Heart right ventricle (tissue), 16 donors: ENCODE results near the gene NME2. TPM values are rescaled to one million over a fixed set of nuclear protein-coding genes. Genes with fewer than 3 reads are reported as not detected.

Source experiments
- ATAC-seq, 8 donors: fragments of 200-7000 bp; cut with Tn5 transposase; one replicate each; pipeline ENCODE4 v1.9.1; 2020; ENCODE audit warnings: mild to moderate bottlenecking in 8 of 8, moderate library complexity in 8 of 8, moderate number of reproducible peaks in 1 of 8
- DNase-seq, 2 donors: peaks; one replicate each; pipeline ENCODE4 v3.0.0-alpha.2; 2020
- H3K27ac ChIP-seq, 10 donors: fragments of 200-600 bp; sonication (generic) in 2 of 10; one replicate each; pipeline versions ENCODE4 v1.5.0 to v1.8.0; 2020 to 2022; ENCODE audit warnings: mild to moderate bottlenecking in 3 of 10
- H3K27me3 ChIP-seq, 7 donors: fragments of 200-600 bp; one replicate each; pipeline ENCODE4 v1.8.0; 2021 to 2022; ENCODE audit warnings: mild to moderate bottlenecking in 2 of 7
- H3K36me3 ChIP-seq, 9 donors: fragments of 200-600 bp; sonication (generic) in 1 of 9; one replicate each; pipeline versions ENCODE4 v1.5.0 to v1.8.0; 2020 to 2022; ENCODE audit warnings: mild to moderate bottlenecking in 2 of 9
- H3K4me1 ChIP-seq, 9 donors: fragments of 200-600 bp; sonication (generic) in 1 of 9; one replicate each; pipeline versions ENCODE4 v1.5.0 to v1.8.0; 2020 to 2022; ENCODE audit warnings: mild to moderate bottlenecking in 4 of 9
- H3K4me3 ChIP-seq, 10 donors: fragments of 200-600 bp; sonication (generic) in 2 of 10; one replicate each; pipeline versions ENCODE4 v1.5.0 to v1.8.0; 2020 to 2022; ENCODE audit warnings: mild to moderate bottlenecking in 7 of 10, moderate library complexity in 2 of 10
- H3K9me3 ChIP-seq, 11 donors: fragments of 200-600 bp in 10 of 11; sonication (generic) in 2 of 11; one replicate each; pipeline versions ENCODE4 v1.5.0 to v1.8.0; 2013 to 2022; ENCODE audit warnings: mild to moderate bottlenecking in 2 of 11, control low read depth in 1 of 11, moderate library complexity in 1 of 11
- WGBS, 2 donors: extraction: QIAGEN DNeasy Blood & Tissue Kit; methylation state at CpG; one replicate each; pipeline ENCODE4 v1.1.7; 2013; ENCODE audit warnings: inconsistent platforms in 1 of 2; 5-methylcytosine and 5-hydroxymethylcytosine counted together
- intact Hi-C, 10 donors: fragments of 100-400 bp; cut with DNase I; formaldehyde crosslinking; loops; one replicate each; pipeline versions ENCODE4 v1.11.1 to v1.14.2; 2022
- polyA plus RNA-seq, 2 donors: library from polyadenylated mRNA; stranded (reverse); fragments of 200-250 nt; gene quantifications; one replicate each; pipeline ENCODE4 v1.2.3, GENCODE V29; 2013
- total RNA-seq, 10 donors: library from RNA; stranded (reverse); fragmentation: NEBNext Ultra II Directional in 3 of 10; extraction: Animal tissue kit (Norgen Biotek cat#: 25700) in 3 of 10; gene quantifications; one replicate each; pipeline versions ENCODE4 v1.2.1 to v1.2.4, GENCODE V29; 2021 to 2023
- TF ChIP-seq, protein P1 (sequence below), 9 donors: fragments of 200-600 bp; sonication (generic) in 2 of 9; IDR thresholded peaks; one replicate each; pipeline versions ENCODE4 v1.5.0 to v1.8.0; 2021 to 2022; ENCODE audit warnings: antibody characterized with exemption in 9 of 9, mild to moderate bottlenecking in 5 of 9, moderate library complexity in 1 of 9
- donor health status: Arrhythmogenic right ventricular cardiomyopathy.
- donor health status: ischemic (EF 13 %, LVEDD 7.1; RV severe dilation, severe dysfunction).
- donor health status: healthy with polysubstance abuse.
- donor health status: DM: no; HTN: yes; CAD: no.
- donor health status: DM: no; HTN: no; CAD: no.
- donor health status: ischemic (EF 25% LVEDD 6.9; RV normal size, moderate dysfunction).
- donor health status: ischemic (EF 25% LVEDD 5.7; RV mildly dilated, moderate dysfunction).
- donor health status: healthy.
- donor health status: DM: yes; HTN: yes; CAD: no.
- donor health status: Ischemic cardiomyopathy.
- donor health status: ischemic (EF 35%, LVEDD 5.7; RV mildly dilated, moderate dysfunction).
- donor health status: nonischemic (EF 11% LVEDD 7.7; RV severe dilation, severe dysfunction).
- donor health status: DM: yes; HTN: yes; CAD: no.
- donor health status: PGD.
- donor health status: ischemic (EF 29% LVEDD 5.4; RV normal size, mild dysfunction).
- donor health status: nonischemic (EF 23%, LVEDD 6.1; RV moderate dilation, normal function).

NME2 gene
- total and polyA plus RNA-seq, 12 donors = 117 to 965 (median 233) TPM

DNA sequence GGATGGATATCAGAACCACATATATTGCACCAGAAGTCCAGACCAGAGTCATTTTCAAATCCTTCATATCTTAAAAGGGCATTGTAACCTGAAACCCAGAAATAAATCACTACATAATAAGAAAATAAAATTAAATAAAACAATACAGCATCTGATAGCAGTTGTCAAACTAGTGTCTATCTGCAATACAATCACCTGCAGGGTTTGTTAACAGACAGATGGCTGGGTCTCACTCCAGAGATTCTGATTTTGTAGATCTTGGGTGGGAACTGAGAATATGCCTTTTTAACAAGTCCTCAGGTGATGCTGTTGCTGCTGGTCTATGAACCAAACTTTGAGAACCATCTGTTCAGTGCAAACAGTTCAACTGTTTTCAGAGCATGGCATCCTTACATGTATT lies 37.6 kb downstream of the NME2 start:
- Histone ChIP-seq H3K4me3 (no peak overlapping the region), H3K27ac (no peak overlapping the region), H3K9me3 (no peaks in the 10 kb centered on the region), H3K36me3 (peaks cover 0 to 100% (median 57%) of the 10 kb centered on the region in 9 donors), H3K4me1 (no peaks in the 10 kb centered on the region), H3K27me3 (no peaks in the 10 kb centered on the region)
- TF ChIP-seq, protein P1, sequence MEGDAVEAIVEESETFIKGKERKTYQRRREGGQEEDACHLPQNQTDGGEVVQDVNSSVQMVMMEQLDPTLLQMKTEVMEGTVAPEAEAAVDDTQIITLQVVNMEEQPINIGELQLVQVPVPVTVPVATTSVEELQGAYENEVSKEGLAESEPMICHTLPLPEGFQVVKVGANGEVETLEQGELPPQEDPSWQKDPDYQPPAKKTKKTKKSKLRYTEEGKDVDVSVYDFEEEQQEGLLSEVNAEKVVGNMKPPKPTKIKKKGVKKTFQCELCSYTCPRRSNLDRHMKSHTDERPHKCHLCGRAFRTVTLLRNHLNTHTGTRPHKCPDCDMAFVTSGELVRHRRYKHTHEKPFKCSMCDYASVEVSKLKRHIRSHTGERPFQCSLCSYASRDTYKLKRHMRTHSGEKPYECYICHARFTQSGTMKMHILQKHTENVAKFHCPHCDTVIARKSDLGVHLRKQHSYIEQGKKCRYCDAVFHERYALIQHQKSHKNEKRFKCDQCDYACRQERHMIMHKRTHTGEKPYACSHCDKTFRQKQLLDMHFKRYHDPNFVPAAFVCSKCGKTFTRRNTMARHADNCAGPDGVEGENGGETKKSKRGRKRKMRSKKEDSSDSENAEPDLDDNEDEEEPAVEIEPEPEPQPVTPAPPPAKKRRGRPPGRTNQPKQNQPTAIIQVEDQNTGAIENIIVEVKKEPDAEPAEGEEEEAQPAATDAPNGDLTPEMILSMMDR (IDR thresholded peaks at IDR 0.05) = no peak
- intact Hi-C loops = no loop called here
- no peak for DNase-seq
- ATAC-seq = no peak

DNA sequence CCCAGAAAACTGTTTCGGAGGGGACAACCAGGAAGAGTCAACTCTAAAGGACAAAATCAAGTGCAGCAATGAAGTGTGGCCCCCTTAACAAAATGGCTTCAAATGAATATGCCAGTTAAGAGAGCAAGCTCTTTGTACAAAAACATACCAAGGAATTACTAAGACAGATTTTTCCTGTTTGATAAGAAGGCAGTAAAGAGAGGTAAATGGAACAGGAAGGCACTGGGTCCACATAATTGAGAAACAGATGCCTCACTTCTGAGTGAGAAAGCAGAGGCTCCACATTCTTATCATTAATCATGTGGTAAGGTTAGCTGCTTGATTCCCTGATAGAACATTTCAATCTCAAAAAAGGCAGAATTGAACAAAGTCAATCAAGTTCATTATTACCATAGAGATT lies 48.7 kb downstream of the NME2 start:
- ATAC-seq = no peak
- Histone ChIP-seq H3K27me3 (no peaks in the 10 kb centered on the region), H3K4me1 (peaks cover 0 to 6% (median 0%) of the 10 kb centered on the region in 9 donors), H3K9me3 (no peaks in the 10 kb centered on the region), H3K4me3 (no peak overlapping the region), H3K27ac (peak overlapping the region in 1 of 10 donors; percentile 35), H3K36me3 (peaks cover 0 to 99% (median 29%) of the 10 kb centered on the region in 9 donors)
- 84 to 91% methylated on average over 1 of the region's 1 CpG for WGBS, 2 donors
- DNase-seq = no peak
- TF ChIP-seq, protein P1 (IDR thresholded peaks at IDR 0.05) = no peak
- intact Hi-C loops = no loop called here

DNA sequence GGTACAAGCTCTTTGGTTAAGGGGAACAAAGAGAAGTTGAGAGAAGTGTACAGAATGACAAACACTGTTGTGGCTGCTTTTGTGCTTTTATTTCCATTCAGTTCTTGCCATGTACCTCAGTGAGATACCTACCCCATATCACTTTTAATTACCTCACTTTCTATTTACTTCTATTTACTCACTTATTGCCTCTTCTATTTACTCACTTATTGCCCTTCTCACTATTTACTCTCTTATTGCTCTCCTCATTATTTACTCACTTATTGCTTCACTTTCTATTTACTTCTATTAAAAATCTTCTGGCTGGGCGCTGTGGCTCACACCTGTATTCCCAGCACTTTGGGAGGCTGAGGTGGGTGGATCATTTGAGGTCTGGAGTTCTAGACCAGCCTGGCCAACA lies 51.7 kb downstream of the NME2 start:
- DNase-seq = no peak
- H3K27me3 ChIP-seq = no peaks in the 10 kb centered on the region
- TF ChIP-seq, protein P1 (IDR thresholded peaks at IDR 0.05) = no peak
- H3K4me1 ChIP-seq = peaks cover 0 to 6% (median 0%) of the 10 kb centered on the region in 9 donors
- no peak for ATAC-seq
- H3K27ac ChIP-seq = no peak overlapping the region
- peaks cover 0 to 100% (median 30%) of the 10 kb centered on the region in 9 donors for H3K36me3 ChIP-seq
- no peaks in the 10 kb centered on the region for H3K9me3 ChIP-seq
- intact Hi-C loops = no loop called here
- no peak overlapping the region for H3K4me3 ChIP-seq
- 97 to 100% methylated on average over 1 of the region's 1 CpG for WGBS, 2 donors

DNA sequence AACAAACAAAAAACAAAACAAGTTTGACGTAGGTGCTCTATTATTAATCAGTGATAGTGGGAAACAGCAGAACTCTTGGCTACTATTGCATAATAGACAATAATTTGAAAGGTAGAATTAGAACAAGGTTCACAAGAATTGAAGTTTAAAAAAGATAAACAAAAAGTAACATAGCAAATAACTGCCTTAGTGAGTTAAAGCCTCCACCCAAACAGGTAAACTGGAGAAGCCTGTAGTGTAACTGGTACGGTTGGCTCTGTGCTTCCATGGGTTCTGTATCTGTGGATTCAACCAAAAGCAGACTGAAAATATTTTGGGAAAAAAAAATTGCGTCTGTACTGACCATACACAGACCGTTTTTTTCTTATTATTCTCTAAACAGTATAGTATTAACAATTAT lies 55.1 kb downstream of the NME2 start:
- ATAC-seq = no peak
- Histone ChIP-seq H3K9me3 (no peaks in the 10 kb centered on the region), H3K4me3 (no peak overlapping the region), H3K4me1 (peaks cover 0 to 29% (median 24%) of the 10 kb centered on the region in 9 donors), H3K27ac (no peak overlapping the region), H3K27me3 (no peaks in the 10 kb centered on the region), H3K36me3 (peaks cover 0 to 81% (median 30%) of the 10 kb centered on the region in 9 donors)
- intact Hi-C loops = no loop called here
- WGBS, 2 donors = 88 to 92% methylated on average over 4 of the region's 4 CpGs
- no peak for DNase-seq
- TF ChIP-seq, protein P1 (IDR thresholded peaks at IDR 0.05) = no peak

Other genes starting within 250 kb of the NME2 start
- 10 to 100 TPM; 43.3 to 65.8 (median 52.8) TPM for gene SPAG9, start 45.5 kb upstream of the NME2 start, total RNA-seq
- gene SPAG9, start 45.5 kb upstream of the NME2 start, polyA plus RNA-seq = 10 to 100 TPM; 20.7 to 24.0 TPM
- gene NME1, start 12.9 kb upstream of the NME2 start, total RNA-seq = 10 to 100 TPM; 12.9 to 52.0 (median 21.8) TPM
- gene NME1, start 12.9 kb upstream of the NME2 start, polyA plus RNA-seq = 100 to 1,000 TPM in 1 of 2 donors, 10 to 100 TPM in 1; 31.8 to 169 TPM
- gene MBTD1, start 93.6 kb downstream of the NME2 start, total RNA-seq = 1 to 10 TPM; 4.7 to 8.4 (median 6.9) TPM
- gene MBTD1, start 93.6 kb downstream of the NME2 start, polyA plus RNA-seq = 10 to 100 TPM in 1 of 2 donors, 1 to 10 TPM in 1; 1.8 to 11.4 TPM
- 10 to 100 TPM in 2 of 10 donors, 1 to 10 TPM in 8; 4.8 to 13.4 (median 8.0) TPM for gene UTP18, start 94.1 kb downstream of the NME2 start, total RNA-seq
- gene UTP18, start 94.1 kb downstream of the NME2 start, polyA plus RNA-seq = 10 to 100 TPM in 1 of 2 donors, 1 to 10 TPM in 1; 9.7 to 12.0 TPM